Measurements from ENCODE around the gene AP1G2.

GRCh38 chr14:23558346-23559009, 9.1 kb downstream of the AP1G2 start:
- TF ChIP-seq CTCF (IDR thresholded peaks at IDR 0.05) (no peak), EZH2 (IDR thresholded peaks at IDR 0.05) (no peak)
